BLaER1 treated with 17β-estradiol and CSF1 and Interleukin-3, amounts not matched to agents 10 nM and 100 nM (cell line): ENCODE data around the gene FANK1.
A peak's percentile ranks its signal among the peaks of the same experiment; 100 is the strongest.
"Not testable (repeated sequence)": the region's sequence is repeated elsewhere in the genome, so short reads cannot be mapped to it uniquely, and the experiment has no call there.

Experiments
- H3K27ac ChIP-seq, 11 experiments: shearing (Covaris generic); formaldehyde crosslinking; 2 replicates each; pipeline ENCODE4 v1.8.1; 2022
- H3K27me3 ChIP-seq, 11 experiments: shearing (Covaris generic); formaldehyde crosslinking; 2 replicates each; pipeline ENCODE4 v1.8.1; 2022
- H3K36me3 ChIP-seq, 11 experiments: shearing (Covaris generic); formaldehyde crosslinking; 2 replicates each; pipeline ENCODE4 v1.8.1; 2022
- H3K4me1 ChIP-seq, 10 experiments: shearing (Covaris generic); formaldehyde crosslinking; 2 replicates each; pipeline ENCODE4 v1.8.1; 2022
- H3K4me2 ChIP-seq, 11 experiments: shearing (Covaris generic); formaldehyde crosslinking; 2 replicates each; pipeline ENCODE4 v1.8.1; 2022
- H3K4me3 ChIP-seq, 10 experiments: shearing (Covaris generic); formaldehyde crosslinking; 2 replicates each; pipeline ENCODE4 v1.8.1; 2022
- H3K9ac ChIP-seq, 11 experiments: shearing (Covaris generic); formaldehyde crosslinking; 2 replicates each; pipeline ENCODE4 v1.8.1; 2022
- H3K9me3 ChIP-seq, 11 experiments: shearing (Covaris generic); formaldehyde crosslinking; replicated peaks in 1 of 11; 2 replicates each; pipeline ENCODE4 v1.8.1; 2022
- H4K20me1 ChIP-seq, 11 experiments: shearing (Covaris generic); formaldehyde crosslinking; 2 replicates each; pipeline ENCODE4 v1.8.1; 2022
- Cebpa-rat ChIP-seq, 11 experiments: shearing (Covaris generic); IDR thresholded peaks; 2 replicates each; pipeline ENCODE4 v1.8.1; 2022

FANK1 gene

DNA sequence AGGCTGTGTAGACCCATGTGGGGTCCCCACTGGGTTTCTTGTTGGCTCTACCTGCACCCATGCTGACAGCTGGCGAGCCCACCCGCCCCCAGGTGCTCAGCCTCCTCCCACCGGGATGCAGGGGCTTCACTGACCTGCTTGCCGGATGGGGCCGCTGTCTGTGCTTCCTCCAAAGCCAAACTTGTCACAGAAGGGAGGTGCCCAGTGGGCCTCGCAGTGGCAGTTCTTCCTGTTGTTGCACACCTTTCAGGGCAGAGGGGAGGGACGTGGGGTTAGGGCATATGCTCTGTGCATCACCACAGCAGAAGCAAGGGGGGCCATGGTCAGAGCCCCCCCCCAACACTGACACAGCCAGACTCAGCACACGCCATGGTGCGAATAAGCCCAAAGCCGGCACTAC lies 146.5 kb downstream of the FANK1 start:
- Histone ChIP-seq H3K9me3 (no peaks in the 10 kb centered on the region), H3K4me1 (peaks cover 22 to 27% (median 25%) of the 10 kb centered on the region in 10 experiments), H4K20me1 (no peaks in the 10 kb centered on the region), H3K36me3 (no peaks in the 10 kb centered on the region), H3K27ac (peak overlapping the region in 4 of 11 experiments; percentile 73 to 86 (median 80); a peak in 5 of 22 replicates), H3K9ac (no peak overlapping the region), H3K27me3 (no peaks in the 10 kb centered on the region), H3K4me2 (peak overlapping the region in 9 of 11 experiments; percentile 51 to 86 (median 74); a peak in 14 of 22 replicates), H3K4me3 (no peak overlapping the region)
- TF ChIP-seq Cebpa-rat (IDR thresholded peaks at IDR 0.05): no peak

DNA sequence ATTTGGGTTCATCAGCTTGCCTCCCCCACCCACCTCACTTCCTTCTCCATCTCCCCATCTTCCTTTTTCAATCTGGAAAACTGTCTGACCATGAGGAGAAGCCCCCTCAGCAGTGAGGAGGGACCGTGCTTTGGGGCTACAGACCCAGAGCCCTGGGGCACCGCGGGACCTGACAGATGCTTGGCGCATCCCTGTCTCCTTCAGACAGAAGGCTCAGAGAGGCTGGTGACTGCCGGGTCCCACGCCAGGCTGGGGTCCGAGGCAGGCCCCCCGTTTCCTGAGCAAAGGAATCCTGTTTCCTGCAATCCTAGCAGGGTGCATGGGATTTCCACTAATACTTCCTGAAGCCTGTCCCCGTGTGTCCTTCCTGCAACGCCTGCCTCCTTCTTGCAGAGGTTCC lies 147.0 kb downstream of the FANK1 start:
- Histone ChIP-seq H3K27ac (peak overlapping the region in 1 of 11 experiments; percentile 73; a peak in 1 of 22 replicates), H3K4me2 (peak overlapping the region in 2 of 11 experiments; percentile 74 to 86; a peak in 3 of 22 replicates), H3K27me3 (no peaks in the 10 kb centered on the region), H3K36me3 (no peaks in the 10 kb centered on the region), H4K20me1 (no peaks in the 10 kb centered on the region), H3K4me3 (no peak overlapping the region), H3K9ac (no peak overlapping the region), H3K4me1 (peaks cover 22 to 27% (median 25%) of the 10 kb centered on the region in 10 experiments), H3K9me3 (no peaks in the 10 kb centered on the region)
- TF ChIP-seq Cebpa-rat (IDR thresholded peaks at IDR 0.05): no peak

DNA sequence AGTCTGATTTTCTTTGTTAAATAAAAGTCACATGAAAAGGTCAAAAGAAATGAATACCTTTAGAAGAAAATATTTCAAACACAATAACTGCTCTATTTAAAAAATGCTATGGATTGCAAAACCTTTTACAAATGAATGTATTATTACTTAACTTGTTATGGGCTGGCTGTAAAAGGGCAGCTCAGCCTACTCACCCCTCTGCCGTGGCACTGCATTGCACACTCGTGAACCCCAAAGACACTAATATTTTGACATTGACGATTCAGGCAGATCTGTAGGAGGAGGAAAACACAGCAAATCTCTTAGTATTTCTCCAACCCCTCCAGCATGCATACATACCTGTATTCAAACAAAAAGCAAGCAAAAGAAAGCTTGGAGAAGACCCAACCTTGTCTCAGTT lies 149.5 kb downstream of the FANK1 start:
- Histone ChIP-seq H3K9me3 (no peaks in the 10 kb centered on the region), H3K9ac (no peak overlapping the region), H3K27me3 (no peaks in the 10 kb centered on the region), H3K27ac (no peak overlapping the region), H3K4me2 (no peak overlapping the region), H3K4me1 (peaks cover 32 to 45% (median 39%) of the 10 kb centered on the region in 10 experiments), H4K20me1 (no peaks in the 10 kb centered on the region), H3K4me3 (no peak overlapping the region), H3K36me3 (no peaks in the 10 kb centered on the region)
- no peak for TF ChIP-seq Cebpa-rat (IDR thresholded peaks at IDR 0.05)

DNA sequence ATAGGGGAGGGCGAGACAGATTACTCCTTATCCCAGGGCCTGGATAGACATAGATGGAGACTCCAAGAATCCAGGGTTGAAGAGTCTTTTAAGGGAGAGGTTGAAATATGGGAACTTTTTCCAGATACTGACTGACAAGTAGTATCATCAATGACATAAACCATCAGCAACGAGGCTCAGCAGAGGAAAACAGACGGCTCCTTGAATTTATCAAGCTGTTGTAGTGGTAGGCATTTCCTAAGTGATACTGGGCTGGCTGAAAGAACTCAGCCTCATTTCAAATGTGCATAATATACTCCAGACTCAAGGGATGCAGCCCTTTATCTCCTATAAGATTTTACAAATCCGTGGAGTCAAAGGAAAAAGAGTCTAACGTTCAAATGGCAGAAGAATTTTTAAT lies 150.5 kb downstream of the FANK1 start:
- TF ChIP-seq Cebpa-rat (IDR thresholded peaks at IDR 0.05): no peak
- no peaks in the 10 kb centered on the region for H3K27me3 ChIP-seq
- no peaks in the 10 kb centered on the region for H4K20me1 ChIP-seq
- H3K9ac ChIP-seq: no peak overlapping the region
- H3K27ac ChIP-seq: no peak overlapping the region
- H3K9me3 ChIP-seq: no peaks in the 10 kb centered on the region
- peaks cover 22 to 41% (median 31%) of the 10 kb centered on the region in 10 experiments for H3K4me1 ChIP-seq
- H3K4me2 ChIP-seq: no peak overlapping the region
- H3K36me3 ChIP-seq: no peaks in the 10 kb centered on the region
- H3K4me3 ChIP-seq: no peak overlapping the region

DNA sequence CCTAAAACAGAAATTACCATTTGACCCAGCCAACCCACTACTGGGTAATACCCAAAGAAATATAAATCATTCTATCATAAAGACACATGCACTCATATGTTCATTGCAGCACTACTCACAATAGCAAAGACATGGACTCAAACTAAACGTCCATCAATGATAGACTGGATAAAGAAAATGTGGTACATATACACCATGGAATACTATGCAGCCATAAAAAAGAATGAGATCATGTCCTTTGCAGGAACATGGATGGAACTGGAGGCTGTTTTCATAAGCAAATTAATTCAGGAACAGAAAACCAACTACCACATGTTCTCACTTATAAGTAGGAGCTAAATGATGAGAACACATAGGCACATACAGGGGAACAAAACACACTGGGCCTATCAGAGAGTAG lies 151.4 kb downstream of the FANK1 start:
- H4K20me1 ChIP-seq, H3K27ac ChIP-seq, H3K36me3 ChIP-seq, H3K9me3 ChIP-seq, H3K4me2 ChIP-seq, H3K9ac ChIP-seq, H3K27me3 ChIP-seq, H3K4me3 ChIP-seq: not testable (repeated sequence)
- H3K4me1 ChIP-seq: peaks cover 13 to 42% (median 22%) of the 10 kb centered on the region in 10 experiments

DNA sequence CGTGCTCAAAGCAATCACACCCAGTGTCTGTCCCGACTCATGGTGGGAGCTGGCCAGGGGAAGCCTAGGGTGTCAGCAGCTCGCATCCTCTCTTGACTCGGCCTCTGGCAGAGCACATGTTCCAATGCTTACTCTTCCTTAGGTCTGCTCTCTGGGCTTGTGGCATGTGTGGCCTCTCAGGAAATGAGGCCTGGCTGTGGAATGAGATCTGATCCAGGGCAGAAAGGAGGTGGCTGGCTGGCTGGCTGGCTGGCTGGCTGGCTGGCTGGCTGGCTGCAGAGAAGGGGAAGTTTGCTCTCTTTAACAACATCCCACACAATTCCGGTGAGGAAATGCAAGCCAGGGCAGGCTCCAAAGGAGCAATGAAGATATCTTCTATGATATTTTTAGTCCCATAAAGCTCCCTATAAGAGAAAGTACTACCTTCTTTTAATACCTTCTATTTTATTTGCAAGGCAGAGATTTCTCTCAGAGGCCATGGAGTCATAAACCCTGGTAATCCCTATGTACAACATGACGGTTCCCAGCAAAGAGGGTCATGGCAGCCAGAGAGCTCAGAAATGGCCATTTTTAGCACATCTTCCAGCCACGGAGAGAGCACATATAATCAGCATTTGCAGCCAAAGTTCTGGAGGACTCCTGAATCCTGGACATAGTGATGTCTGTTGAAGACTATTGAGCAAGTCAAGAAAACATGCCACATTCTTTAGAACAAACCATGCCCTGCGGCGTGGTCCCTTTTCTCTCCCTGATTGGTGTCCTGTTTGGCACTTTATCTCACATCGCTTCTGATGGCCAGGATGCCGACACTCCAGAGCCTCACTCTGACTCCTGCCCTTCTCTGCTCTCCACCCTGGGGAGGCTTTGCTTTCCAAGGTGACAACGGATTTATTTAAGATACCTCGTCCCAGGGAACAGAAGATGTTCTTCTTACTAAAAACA lies 153.7 kb downstream of the FANK1 start:
- Histone ChIP-seq H3K9ac (peak overlapping the region in 2 of 11 experiments; percentile 20 to 25; a peak in 1 of 22 replicates), H3K9me3 (no peaks in the 10 kb centered on the region), H3K36me3 (no peaks in the 10 kb centered on the region), H3K27me3 (no peaks in the 10 kb centered on the region), H3K27ac (peak overlapping the region in 8 of 11 experiments; percentile 19 to 59 (median 38); a peak in 11 of 22 replicates), H4K20me1 (no peaks in the 10 kb centered on the region), H3K4me3 (no peak overlapping the region), H3K4me1 (peaks cover 11 to 36% (median 19%) of the 10 kb centered on the region in 10 experiments), H3K4me2 (peak overlapping the region; percentile 41 to 93 (median 73))
- TF ChIP-seq Cebpa-rat (IDR thresholded peaks at IDR 0.05): no peak

DNA sequence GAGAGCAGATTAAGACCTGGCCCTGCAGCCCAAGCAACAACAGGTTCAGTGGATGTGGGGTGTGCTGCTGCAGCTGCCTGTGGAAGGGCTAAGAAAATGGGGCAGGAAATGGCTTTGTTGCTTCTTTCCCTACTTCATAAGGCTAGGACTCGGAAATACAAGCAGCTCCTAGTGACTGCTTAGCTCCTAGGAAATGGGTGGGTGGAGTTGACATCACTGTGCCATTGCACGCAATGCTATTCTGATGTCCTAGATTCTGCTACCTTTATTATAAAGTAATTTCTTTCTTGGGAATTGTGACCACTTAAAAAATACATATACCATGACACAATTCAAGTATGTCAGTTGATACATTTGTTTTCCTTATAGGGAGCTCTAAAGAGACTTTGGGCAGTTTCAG lies 155.8 kb downstream of the FANK1 start:
- H3K4me3 ChIP-seq: no peak overlapping the region
- H3K4me1 ChIP-seq: peaks cover 11 to 36% (median 19%) of the 10 kb centered on the region in 10 experiments
- H3K9ac ChIP-seq: no peak overlapping the region
- no peak overlapping the region for H3K4me2 ChIP-seq
- no peaks in the 10 kb centered on the region for H3K36me3 ChIP-seq
- no peak for TF ChIP-seq Cebpa-rat (IDR thresholded peaks at IDR 0.05)
- no peaks in the 10 kb centered on the region; a peak in 1 of 22 replicates for H3K9me3 ChIP-seq
- no peaks in the 10 kb centered on the region for H3K27me3 ChIP-seq
- H3K27ac ChIP-seq: no peak overlapping the region
- H4K20me1 ChIP-seq: no peaks in the 10 kb centered on the region

DNA sequence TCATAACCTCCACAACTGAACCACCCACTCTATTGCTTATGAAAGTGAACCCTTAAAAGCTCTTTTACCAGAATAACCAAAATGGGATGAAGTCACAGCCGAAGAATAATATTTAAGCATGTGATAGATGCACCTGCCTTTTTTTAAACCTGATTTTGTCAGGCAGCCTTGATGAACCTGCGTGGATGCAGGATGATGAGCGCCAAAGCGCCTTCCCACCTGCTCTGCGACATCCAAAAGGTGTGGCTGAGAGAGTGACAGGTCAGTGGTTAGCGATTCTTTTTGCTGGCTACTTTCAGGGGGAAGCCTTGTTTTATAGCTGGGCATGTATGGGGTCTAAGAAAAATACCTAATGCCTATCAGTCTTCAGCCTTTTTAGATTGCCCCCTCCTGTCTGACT lies 157.8 kb downstream of the FANK1 start:
- no peaks in the 10 kb centered on the region for H3K36me3 ChIP-seq
- H3K9me3 ChIP-seq: no peaks in the 10 kb centered on the region; a peak in 1 of 22 replicates
- TF ChIP-seq Cebpa-rat (IDR thresholded peaks at IDR 0.05): no peak
- H3K4me1 ChIP-seq: peaks cover 11 to 42% (median 18%) of the 10 kb centered on the region in 10 experiments
- no peak overlapping the region for H3K27ac ChIP-seq
- H3K27me3 ChIP-seq: no peaks in the 10 kb centered on the region
- H4K20me1 ChIP-seq: no peaks in the 10 kb centered on the region
- no peak overlapping the region for H3K9ac ChIP-seq
- H3K4me3 ChIP-seq: no peak overlapping the region
- H3K4me2 ChIP-seq: no peak overlapping the region

DNA sequence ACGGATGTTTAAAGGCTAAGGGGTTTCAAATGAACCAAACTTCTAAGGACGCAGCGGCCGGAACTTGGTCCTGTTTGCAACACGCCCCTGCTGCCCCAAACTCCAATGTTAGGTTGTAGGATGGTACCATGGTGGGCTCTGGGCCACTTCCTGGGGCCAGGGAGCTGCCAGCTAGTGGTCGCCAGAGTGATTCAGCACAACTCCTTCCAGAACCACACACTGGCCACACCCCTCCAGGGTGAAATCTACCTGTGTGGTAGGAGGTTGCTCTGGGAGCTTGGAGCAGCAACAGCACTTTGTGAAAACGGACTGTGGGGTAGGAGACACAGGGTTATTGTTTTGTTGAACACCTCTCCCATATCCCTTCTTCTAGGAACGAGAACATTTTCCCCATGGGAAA lies 161.1 kb downstream of the FANK1 start:
- H3K27me3 ChIP-seq: no peaks in the 10 kb centered on the region
- no peak for TF ChIP-seq Cebpa-rat (IDR thresholded peaks at IDR 0.05)
- H3K9me3 ChIP-seq: peaks cover 0 to 8% (median 0%) of the 10 kb centered on the region in 11 experiments; a peak in 4 of 22 replicates
- no peak overlapping the region for H3K4me3 ChIP-seq
- H3K27ac ChIP-seq: no peak overlapping the region
- H3K4me1 ChIP-seq: peaks cover 0 to 30% (median 0%) of the 10 kb centered on the region in 10 experiments; a peak in 6 of 20 replicates
- no peak overlapping the region for H3K9ac ChIP-seq
- no peak overlapping the region for H3K4me2 ChIP-seq
- no peaks in the 10 kb centered on the region for H3K36me3 ChIP-seq
- no peaks in the 10 kb centered on the region for H4K20me1 ChIP-seq
